Panc1 (cell line): ENCODE results near the gene SLC35F1. TPM values are rescaled to one million over a fixed set of nuclear protein-coding genes. Genes with fewer than 3 reads are reported as not detected.

Experiments used
- ATAC-seq: fragments of 200-7000 bp; cut with Tn5 transposase; 2 replicates; pipeline ENCODE4 v1.9.1; 2020; ENCODE audit warnings: mild to moderate bottlenecking, moderate library complexity
- BruUV-seq: library from RNA; stranded (reverse); fragments of 400-500 nt; replicated peaks from 2 replicates; lab custom pipeline; 2021; lab: Mats Ljungman, UMichigan
- CTCF ChIA-PET: fragments of 300-600 bp; sonication (Branson Sonifier 250); formaldehyde crosslinking; loops from one replicate; lab custom pipeline; 2022; ENCODE audit warnings: antibody characterized with exemption; lab: Charles Lee
- POLR2A ChIA-PET: fragments of 300-600 bp; sonication (Branson Sonifier 250); formaldehyde crosslinking; loops from one replicate; lab custom pipeline; 2022; ENCODE audit warnings: antibody characterized with exemption; lab: Charles Lee
- DNase-seq: peaks from one replicate; pipeline ENCODE4 v3.0.0-alpha.2; 2010; ENCODE audit warnings: low read depth, low spot score
- H3K27ac ChIP-seq: 2 replicates; pipeline ENCODE4 v1.5.1; 2011; ENCODE audit warnings: mild to moderate bottlenecking, low read length, inconsistent platforms
- H3K27me3 ChIP-seq: fragments of 200-500 bp; sonication (Bioruptor generic); 2 replicates; pipeline ENCODE4 v1.6.0; 2014; ENCODE audit warnings: low read length, inconsistent platforms; ENCODE audit not compliant: control insufficient read depth, insufficient read depth
- H3K36me3 ChIP-seq: fragments of 200-500 bp; sonication (Bioruptor generic); 2 replicates; pipeline ENCODE4 v1.5.1; 2014; ENCODE audit warnings: inconsistent platforms, mild to moderate bottlenecking, low read length, moderate library complexity; ENCODE audit not compliant: control insufficient read depth, insufficient read depth
- H3K4me1 ChIP-seq: 2 replicates; pipeline ENCODE4 v1.5.1; 2011; ENCODE audit warnings: inconsistent platforms, mild to moderate bottlenecking, low read length, moderate library complexity; ENCODE audit not compliant: control insufficient read depth, insufficient read depth
- H3K4me3 ChIP-seq, 2 experiments: 2 replicates each; pipeline ENCODE4 v1.5.1; 2011 to 2012; ENCODE audit warnings: low read depth in 2 of 2, low read length in 2 of 2, mild to moderate bottlenecking in 2 of 2, inconsistent platforms in 1 of 2, moderate library complexity in 1 of 2
- H3K9me3 ChIP-seq: fragments of 200-500 bp; sonication (Bioruptor generic); 2 replicates; pipeline ENCODE4 v1.5.1; 2014; ENCODE audit warnings: low read depth, mild to moderate bottlenecking, inconsistent platforms, low read length, moderate library complexity; ENCODE audit not compliant: control insufficient read depth, insufficient read depth
- CTCF ChIP-seq: fragments of 450-650 bp; IDR thresholded peaks from 2 replicates; pipeline ENCODE4 v1.5.1; 2017; ENCODE audit warnings: mild to moderate bottlenecking
- POLR2AphosphoS5 ChIP-seq: IDR thresholded peaks from 2 replicates; pipeline ENCODE4 v1.6.1; 2012; ENCODE audit warnings: mild to moderate bottlenecking, low read depth, low read length, moderate library complexity
- REST ChIP-seq, 2 experiments: IDR thresholded peaks; 2 replicates each; pipeline ENCODE4 v1.6.1; 2011 to 2012; ENCODE audit warnings: low read depth in 2 of 2, control low read depth in 1 of 2, low read length in 1 of 2, mild to moderate bottlenecking in 1 of 2, moderate library complexity in 1 of 2; ENCODE audit not compliant: insufficient read depth in 1 of 2
- SIN3A ChIP-seq: IDR thresholded peaks from 2 replicates; pipeline ENCODE4 v1.6.1; 2012; ENCODE audit warnings: low read depth, mild to moderate bottlenecking, low read length, moderate library complexity, borderline replicate concordance; ENCODE audit not compliant: insufficient read depth
- TCF7L2 ChIP-seq: IDR thresholded peaks from 2 replicates; pipeline ENCODE4 v1.6.1; 2011; ENCODE audit warnings: mild to moderate bottlenecking, low read depth, low read length, inconsistent platforms
- in situ Hi-C: cut with HindIII; loops from 2 replicates; pipeline ENCODE4 v1.10.0; 2016; ENCODE audit warnings: low sequenced_read_pairs, low pct_unique_long_range_greater_than_20kb
- intact Hi-C: fragments of 100-400 bp; cut with micrococcal nuclease; formaldehyde crosslinking; loops from one replicate; pipeline ENCODE4 v1.10.0; 2022; ENCODE audit not compliant: unreplicated experiment
- total RNA-seq: library from RNA; stranded (reverse); gene quantifications from one replicate; pipeline ENCODE4 v1.2.1, GENCODE V29; 2021; ENCODE audit not compliant: unreplicated experiment

Gene SLC35F1
- total RNA-seq, 1 experiment from 2014 or later = not detected

GRCh38 chr6:118344014-118344670 lies 437.1 kb downstream of the SLC35F1 start:
- Histone ChIP-seq H3K27me3 (no peaks in the 10 kb centered on the region), H3K36me3 (no peaks in the 10 kb centered on the region), H3K4me3 (no peak overlapping the region), H3K4me1 (no peaks in the 10 kb centered on the region), H3K9me3 (no peaks in the 10 kb centered on the region), H3K27ac (no peak overlapping the region)
- TF ChIP-seq POLR2AphosphoS5 (no peak), REST (IDR thresholded peaks at IDR 0.05; ENCODE audit: insufficient read depth in 1 of 2, low read depth in 2 of 2, low read length in 1 of 2) (no peak), TCF7L2 (no peak), SIN3A (no peak), CTCF (no peak)
- intact Hi-C loops (no loop called here), in situ Hi-C loops (no loop called here)
- ChIA-PET POLR2A (no interaction called here), CTCF (no interaction called here)
- no TSS peak for BruUV-seq
- ATAC-seq (no peak), DNase-seq (no peak)

GRCh38 chr6:118350881-118351430 lies 443.9 kb downstream of the SLC35F1 start:
- in situ Hi-C loops (no loop called here), intact Hi-C loops (no loop called here)
- DNase-seq = no peak
- ChIA-PET POLR2A (no interaction called here), CTCF (no interaction called here)
- Histone ChIP-seq H3K36me3 (no peaks in the 10 kb centered on the region), H3K27ac (no peak overlapping the region), H3K27me3 (no peaks in the 10 kb centered on the region), H3K4me3 (no peak overlapping the region), H3K9me3 (no peaks in the 10 kb centered on the region), H3K4me1 (no peaks in the 10 kb centered on the region)
- ATAC-seq = no peak
- TF ChIP-seq POLR2AphosphoS5 = no peak
- no peak for TF ChIP-seq REST (IDR thresholded peaks at IDR 0.05; ENCODE audit: insufficient read depth in 1 of 2, low read depth in 2 of 2, low read length in 1 of 2)
- TF ChIP-seq CTCF = no peak
- TF ChIP-seq SIN3A = no peak
- no peak for TF ChIP-seq TCF7L2
- BruUV-seq = no TSS peak
